Stimulated activated CD4-positive, alpha-beta T cell treated with anti-CD3 and anti-CD28 coated beads, Interleukin-12 subunit alpha, Interleukin-12 subunit beta, amount 100 ng/mL, for 4 hours (primary cell): ENCODE data around the gene ALKBH7.
"Not testable (repeated sequence)": the region's sequence is repeated elsewhere in the genome, so short reads cannot be mapped to it uniquely, and the experiment has no call there.

Source experiments
- DNase-seq: peaks from one replicate; pipeline ENCODE4 v3.0.0-alpha.2; 2020

ALKBH7 gene

GRCh38 chr19:6373096-6373812, 660 bp downstream of the ALKBH7 start:
- peak; percentile 100 for DNase-seq

DNA sequence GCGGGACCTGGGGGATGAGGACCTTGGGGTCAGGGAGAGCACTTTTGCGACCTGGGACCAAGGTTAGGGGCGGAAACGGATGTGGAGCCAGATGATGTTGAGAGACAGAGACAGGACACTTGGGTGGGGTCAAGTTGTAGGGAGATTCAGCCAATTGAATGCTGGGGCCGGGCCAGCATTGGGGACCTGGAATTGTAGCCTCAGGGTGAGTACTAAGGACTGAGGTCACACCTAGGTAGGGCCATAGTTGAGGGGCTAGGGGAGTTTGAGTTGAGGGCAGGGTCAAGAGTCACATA, 1.2 kb downstream of the ALKBH7 start:
- no peak for DNase-seq

DNA sequence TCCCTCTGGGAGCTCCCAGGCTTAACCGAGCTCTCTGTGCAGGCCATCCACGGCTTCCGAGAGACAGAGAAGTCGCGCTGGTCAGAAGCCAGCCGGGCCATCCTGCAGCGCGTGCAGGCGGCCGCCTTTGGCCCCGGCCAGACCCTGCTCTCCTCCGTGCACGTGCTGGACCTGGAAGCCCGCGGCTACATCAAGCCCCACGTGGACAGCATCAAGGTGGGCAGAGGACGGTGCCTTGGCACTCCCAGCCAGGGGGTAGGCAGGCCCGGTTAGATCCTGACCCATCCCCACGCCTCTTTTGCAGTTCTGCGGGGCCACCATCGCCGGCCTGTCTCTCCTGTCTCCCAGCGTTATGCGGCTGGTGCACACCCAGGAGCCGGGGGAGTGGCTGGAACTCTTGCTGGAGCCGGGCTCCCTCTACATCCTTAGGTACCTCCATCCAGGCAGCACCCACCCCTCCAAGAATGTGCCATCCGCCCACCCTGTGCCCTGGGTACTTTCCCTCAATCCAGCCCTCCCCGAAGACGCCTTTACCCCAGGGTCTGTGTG, 1.6 kb downstream of the ALKBH7 start:
- no peak for DNase-seq

- DNase-seq = no peak
These were observed 2.3 kb downstream of the ALKBH7 start for GRCh38 chr19:6374711-6375410.

GRCh38 chr19:6375411-6376010, 2.9 kb downstream of the ALKBH7 start, which contains the start of gene PSPN:
PSPN (minus strand) TSS chr19:6375933; CDS start chr19:6375849, 84 bp downstream.
- DNase-seq = no peak

DNA sequence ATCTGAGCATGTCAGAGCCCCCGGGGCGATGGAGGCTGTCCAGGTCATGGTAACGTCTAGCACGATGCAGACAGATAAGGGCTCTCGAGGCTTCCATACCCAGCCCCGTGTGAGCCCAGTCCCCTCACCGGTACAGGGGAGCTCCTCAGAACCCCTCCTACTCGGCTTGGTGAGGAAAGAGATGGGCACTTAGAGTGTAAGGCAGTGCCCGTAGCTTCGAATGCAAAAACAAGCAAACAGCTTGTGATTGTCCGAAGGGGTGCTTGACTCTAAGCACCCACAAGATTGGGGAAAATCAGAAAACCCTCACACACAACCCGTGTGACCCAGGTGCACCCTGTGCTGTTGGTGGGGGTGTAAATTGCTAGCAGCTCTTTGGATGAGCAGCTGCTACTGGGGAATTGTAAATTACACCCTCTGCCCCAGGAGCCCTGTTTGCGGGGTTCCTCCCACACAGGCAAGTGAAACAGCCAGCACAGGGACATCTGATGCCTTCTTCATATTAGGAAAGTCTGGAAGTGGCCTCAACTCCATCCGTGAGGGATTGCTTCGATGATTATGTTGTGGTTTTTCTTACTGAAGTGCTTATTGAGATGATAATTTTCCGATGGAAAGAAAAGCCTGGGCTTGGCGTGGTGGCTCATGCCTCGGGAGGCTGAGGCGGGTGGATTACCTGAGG, 4.1 kb downstream of the ALKBH7 start:
- DNase-seq = no peak

DNA sequence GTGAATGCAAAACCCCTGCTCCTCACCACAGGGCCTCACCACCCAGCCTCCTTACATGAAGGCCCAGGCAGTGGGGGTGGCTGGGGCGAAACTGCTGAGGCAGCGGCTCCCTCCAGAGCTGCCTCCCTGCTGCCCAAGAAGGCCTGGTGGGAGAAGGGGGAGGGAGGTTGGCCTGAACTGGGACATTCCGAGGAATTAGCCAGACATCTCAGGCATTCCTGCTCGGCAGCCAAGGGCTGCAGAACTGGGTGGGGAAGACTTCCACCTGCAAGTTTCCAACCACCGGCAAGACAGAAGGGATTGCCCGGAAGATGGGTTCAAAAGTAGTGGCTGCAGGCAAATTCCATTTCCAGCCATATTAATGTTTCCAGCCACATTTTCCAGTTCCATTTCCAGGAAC, 5.4 kb downstream of the ALKBH7 start:
- DNase-seq = no peak

- no peak for DNase-seq
These were observed 5.9 kb downstream of the ALKBH7 start for GRCh38 chr19:6378486-6378885.

DNA sequence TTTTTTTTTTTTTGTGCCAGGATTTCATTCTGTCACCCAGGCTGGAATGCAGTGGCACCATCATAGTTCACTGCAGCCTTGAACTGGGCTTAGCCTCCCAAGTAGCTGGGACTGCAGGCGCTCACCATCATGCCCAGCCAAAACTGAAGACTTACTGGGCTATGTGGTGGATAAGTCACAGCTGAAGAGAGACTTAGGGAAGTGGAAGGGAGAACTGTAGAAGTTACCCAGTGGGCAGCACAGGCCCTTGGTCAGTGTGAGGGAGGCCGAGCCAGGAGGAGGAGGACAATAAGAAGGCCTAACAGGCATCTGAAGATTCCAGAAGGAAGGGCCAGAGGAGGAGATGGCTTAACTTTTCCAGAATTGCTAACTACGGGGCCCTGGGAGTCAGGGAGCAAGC, 7.2 kb downstream of the ALKBH7 start:
- no peak for DNase-seq

DNA sequence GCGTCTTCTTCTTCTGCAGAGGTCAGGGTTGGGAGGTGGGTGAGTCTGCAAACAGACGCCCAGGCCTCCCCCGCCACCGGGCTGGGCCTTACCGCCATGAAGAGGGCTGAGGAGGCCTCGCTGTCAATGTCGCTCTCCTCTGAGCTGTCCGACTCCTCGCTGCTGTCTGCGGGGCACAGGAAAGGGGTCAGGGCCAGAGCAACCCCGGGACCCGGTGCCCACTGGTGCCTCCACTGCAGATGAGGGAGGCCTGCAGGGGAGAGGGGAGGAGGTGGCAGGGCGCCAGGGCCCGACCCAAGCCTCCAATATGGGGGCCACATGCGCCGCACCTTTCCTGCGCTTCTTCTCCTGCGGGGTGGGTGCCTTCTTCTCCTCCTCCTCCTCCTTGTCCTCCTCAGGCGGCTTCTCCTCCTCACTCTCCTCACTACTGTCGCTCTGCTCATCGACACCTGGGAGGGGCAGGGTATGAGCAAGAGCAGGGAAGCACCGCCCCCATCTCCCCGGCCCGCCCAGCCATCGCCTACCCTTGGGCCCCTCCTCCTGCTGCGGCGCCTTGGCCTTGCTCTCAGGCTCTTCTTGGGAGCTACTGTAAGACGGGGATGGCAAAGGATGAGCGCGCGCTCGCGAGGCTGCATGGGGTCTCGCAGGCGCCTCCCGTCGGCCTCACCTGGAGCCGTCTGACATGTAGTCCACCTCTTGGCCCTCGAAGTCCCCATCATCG, 8.6 kb downstream of the ALKBH7 start:
- DNase-seq = no peak

DNA sequence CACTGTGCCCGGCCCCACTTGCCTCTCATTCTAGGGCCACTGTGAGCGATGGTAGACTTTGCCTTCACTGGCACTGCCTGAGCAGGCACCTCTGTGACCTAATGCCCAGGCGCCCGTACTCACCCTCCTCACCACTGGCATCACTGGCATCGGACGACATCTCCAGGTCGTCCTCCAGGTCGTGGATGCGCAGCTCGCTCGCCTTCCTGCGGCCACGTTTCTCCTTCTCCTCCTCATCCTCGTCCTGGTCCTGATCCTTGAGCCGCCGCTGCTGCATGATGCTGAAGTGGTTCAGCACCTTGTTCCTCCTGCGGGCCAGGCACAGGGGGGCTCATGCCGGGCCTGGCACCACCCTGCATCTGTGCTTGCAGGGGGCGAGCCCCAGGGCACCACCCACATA, 10.6 kb downstream of the ALKBH7 start:
- no peak for DNase-seq

- no peak for DNase-seq
These were observed 11.8 kb downstream of the ALKBH7 start for GRCh38 chr19:6384381-6384780.

GRCh38 chr19:6387372-6387771, 14.8 kb downstream of the ALKBH7 start:
- DNase-seq = no peak

GRCh38 chr19:6392221-6393073, 19.9 kb downstream of the ALKBH7 start:
- DNase-seq = no peak

DNA sequence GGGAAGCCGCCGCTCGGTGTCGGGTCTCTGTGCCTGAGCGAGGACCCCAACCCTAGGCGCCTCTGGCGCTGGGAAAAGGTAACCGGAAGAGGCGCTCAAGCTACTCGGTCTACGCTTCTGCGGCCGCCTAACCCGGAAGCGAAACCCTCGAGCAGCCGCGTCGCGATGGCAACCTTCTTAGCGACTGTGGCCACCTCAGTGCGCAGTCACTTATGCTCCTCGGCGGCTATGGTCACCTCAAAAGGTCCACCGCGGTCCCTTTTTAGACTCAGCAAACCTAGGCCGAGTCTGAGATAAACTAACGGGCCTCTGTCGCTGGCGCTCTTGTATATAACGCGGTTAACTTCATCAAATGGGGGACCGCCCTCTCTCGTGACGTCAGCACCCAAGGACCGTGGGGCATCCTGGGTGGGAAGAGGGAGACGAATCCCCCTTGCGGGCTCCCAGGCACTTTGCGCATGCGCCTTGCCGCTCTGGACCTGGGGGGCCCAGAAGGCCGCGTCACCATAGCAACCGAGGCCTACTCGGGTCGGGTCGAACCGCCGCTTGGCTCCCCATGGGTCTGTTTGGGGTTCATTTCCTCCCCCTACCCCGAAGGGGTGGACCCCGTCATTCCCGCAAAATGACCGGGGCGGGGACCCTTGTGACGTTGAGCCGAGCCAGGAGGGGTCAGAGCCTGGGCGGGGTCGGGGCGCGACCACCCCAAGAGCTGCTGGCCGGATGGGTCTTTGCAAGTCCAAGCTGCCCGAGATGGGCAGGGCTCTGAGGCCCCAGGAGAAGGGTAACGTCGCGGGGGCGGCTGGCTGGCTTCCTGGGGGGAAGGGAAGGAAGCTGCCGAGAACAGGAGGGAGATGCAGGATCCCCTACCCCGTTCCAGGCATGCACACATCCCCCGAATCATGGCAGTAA, 20.7 kb downstream of the ALKBH7 start, which contains the start of gene GTF2F1:
GTF2F1 (minus strand) TSS at position 91 of the 909 bp plus-strand sequence. CDS start 169 bp downstream, outside the sequence.
- DNase-seq = peak; percentile 92

DNA sequence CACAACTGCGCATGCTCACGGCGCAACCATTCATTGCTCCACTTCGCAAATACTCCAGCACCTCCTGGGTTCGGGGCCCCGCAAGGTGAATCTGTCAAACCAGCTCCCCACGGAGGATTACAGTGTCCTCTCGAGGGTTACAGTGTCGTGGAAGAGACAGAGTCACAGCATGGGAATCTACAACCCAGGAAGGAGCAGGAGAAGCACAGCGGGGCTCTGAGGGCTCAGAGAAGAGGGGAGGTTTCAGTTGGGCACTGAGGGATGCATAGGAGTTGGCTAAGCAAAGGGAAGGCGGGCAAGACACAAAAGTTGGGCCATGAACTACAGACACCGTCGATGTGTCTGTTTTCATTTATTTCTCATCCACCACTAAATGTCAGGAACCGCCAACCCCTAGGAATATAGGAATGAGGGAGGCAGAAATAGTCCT, 21.4 kb downstream of the ALKBH7 start:
- peak; percentile 70 for DNase-seq

- no peak for DNase-seq
These were observed 22.2 kb downstream of the ALKBH7 start for GRCh38 chr19:6394831-6395230.

DNA sequence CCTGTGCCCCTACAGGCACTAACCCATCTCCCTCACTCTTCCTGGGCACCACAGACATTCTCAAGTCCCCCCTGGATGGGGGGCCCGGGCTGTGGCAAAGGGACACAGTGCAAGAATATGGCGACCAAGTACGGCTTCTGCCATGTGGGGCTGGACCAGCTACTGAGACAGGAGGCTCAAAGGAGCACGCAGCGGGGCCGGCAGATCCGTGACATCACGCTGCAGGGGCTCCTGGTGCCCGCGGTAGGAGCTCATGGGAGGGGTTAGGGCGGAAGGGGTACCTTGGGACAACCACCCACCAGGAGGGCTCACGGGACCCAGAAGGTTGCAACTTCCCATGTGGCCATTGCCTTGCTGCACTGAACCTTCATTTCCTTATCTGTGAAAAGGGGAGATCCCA, 23.7 kb downstream of the ALKBH7 start:
- DNase-seq = no peak

- not testable (repeated sequence) for DNase-seq
These were observed 27.7 kb downstream of the ALKBH7 start for GRCh38 chr19:6400062-6400944.
